ENCODE data around the gene RPL38.

DNA sequence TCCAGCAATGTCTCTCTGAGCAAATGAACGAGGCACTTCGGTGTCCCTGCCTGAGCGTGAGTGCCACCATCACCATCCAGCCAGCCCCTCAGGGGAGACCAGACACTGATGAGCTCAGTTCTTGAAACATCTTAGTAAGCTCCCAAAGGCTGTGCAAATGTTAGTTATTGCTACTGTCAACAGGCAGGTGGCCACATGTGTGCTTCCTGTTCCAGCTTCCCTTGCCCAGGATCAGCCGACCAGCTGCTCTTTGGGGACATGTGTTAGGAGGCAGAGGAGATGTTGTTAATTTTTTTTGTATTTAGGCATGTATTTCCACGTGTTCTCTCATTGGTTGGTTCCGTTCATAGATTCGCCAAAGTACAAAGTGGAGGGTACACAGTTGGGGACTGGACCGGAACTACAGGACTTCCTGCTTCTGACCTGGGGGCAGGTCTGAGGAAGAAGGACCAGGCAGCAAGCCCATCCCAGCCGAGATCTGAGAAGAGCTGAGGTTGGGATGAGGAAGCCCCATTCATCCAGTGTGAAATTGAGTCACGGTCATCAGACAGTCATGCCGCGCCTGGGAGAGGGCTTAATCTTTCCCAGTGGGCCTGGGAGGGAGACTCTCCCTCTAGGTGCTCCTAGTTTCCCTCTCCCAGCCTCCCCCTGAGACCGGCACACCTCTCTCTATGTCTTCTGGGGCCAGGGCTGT is 13.7 kb downstream of the RPL38 start:
- TF ChIP-seq POLR2AphosphoS5 (IDR thresholded peaks at IDR 0.05) (no peak), CTCF (IDR thresholded peaks at IDR 0.05) (no peak)

Measured in prostate gland (tissue), 2 donors.